Measurements from ENCODE around the gene C6orf141. TPM values are rescaled to one million over a fixed set of nuclear protein-coding genes. Genes with fewer than 3 reads are reported as not detected.

C6orf141 gene
- polyA plus RNA-seq, 3 donors: not detected

GRCh38 chr6:49527320-49527719, 23.1 kb upstream of the C6orf141 start:
- no peaks in the 10 kb centered on the region for H3K36me3 ChIP-seq (replicated peaks in 1 of 2; ENCODE audit: control insufficient read depth in 1 of 2, insufficient read depth in 2 of 2, low read length in 2 of 2)
- Mint-ChIP-seq H3K27me3 (ENCODE audit: low read depth in 3 of 3) (peaks cover 1 to 2% (median 2%) of the 10 kb centered on the region in 3 donors), H3K4me1 (peaks cover 2% of the 10 kb centered on the region), H3K9me3 (no peaks in the 10 kb centered on the region), H3K4me3 (no peak overlapping the region), H3K36me3 (no peaks in the 10 kb centered on the region), H3K27ac (no peak overlapping the region)
- no peaks in the 10 kb centered on the region for H3K79me2 ChIP-seq (ENCODE audit: insufficient read depth, low read length)
- no peaks in the 10 kb centered on the region for H3K9me3 ChIP-seq (replicated peaks in 1 of 2; ENCODE audit: control insufficient read depth in 1 of 2, insufficient read depth in 1 of 2, low read length in 2 of 2)
- no peak overlapping the region for H2AFZ ChIP-seq (ENCODE audit: insufficient read depth, low read depth, low read length, poor library complexity, severe bottlenecking)
- no peaks in the 10 kb centered on the region for H3K27me3 ChIP-seq (ENCODE audit: control insufficient read depth in 2 of 2, insufficient read depth in 2 of 2, low read length in 2 of 2)
- no peak overlapping the region for H3K4me2 ChIP-seq (replicated peaks; ENCODE audit: extremely low read depth, low read length, poor library complexity, severe bottlenecking)
- no peaks in the 10 kb centered on the region for H4K20me1 ChIP-seq (ENCODE audit: insufficient read depth, low read length)
- TF ChIP-seq CTCF (IDR thresholded peaks at IDR 0.05): no peak
- intact Hi-C loops (cut with micrococcal nuclease): no loop called here
- H3K27ac ChIP-seq (ENCODE audit: low read depth in 1 of 2, low read length in 2 of 2): no peak overlapping the region
- no peaks in the 10 kb centered on the region for H3K4me1 ChIP-seq (ENCODE audit: control insufficient read depth in 1 of 2, insufficient read depth in 2 of 2, low read length in 2 of 2)
- no peak for DNase-seq
- H3K4me3 ChIP-seq (replicated peaks in 1 of 3; ENCODE audit: low read depth in 2 of 3, low read length in 3 of 3): no peak overlapping the region
- H3K9ac ChIP-seq (ENCODE audit: insufficient read depth, low read length, poor library complexity, severe bottlenecking): no peak overlapping the region
- WGBS (ENCODE audit: insufficient coverage): no CpG with 5 or more reads among the region's 1 CpG

- H3K9me3 ChIP-seq (replicated peaks in 1 of 2; ENCODE audit: control insufficient read depth in 1 of 2, insufficient read depth in 1 of 2, low read length in 2 of 2): no peaks in the 10 kb centered on the region
- Mint-ChIP-seq H3K9me3 (no peaks in the 10 kb centered on the region), H3K27ac (no peak overlapping the region)
Observed at GRCh38 chr6:49528571-49528970, 21.9 kb upstream of the C6orf141 start.

More at GRCh38 chr6:49528571-49528970, 21.9 kb upstream of the C6orf141 start:
- Histone ChIP-seq H2AFZ (ENCODE audit: insufficient read depth, low read depth, low read length, poor library complexity, severe bottlenecking) (no peak overlapping the region), H3K4me3 (replicated peaks in 1 of 3; ENCODE audit: low read depth in 2 of 3, low read length in 3 of 3) (no peak overlapping the region), H3K9ac (ENCODE audit: insufficient read depth, low read length, poor library complexity, severe bottlenecking) (no peak overlapping the region), H3K4me2 (replicated peaks; ENCODE audit: extremely low read depth, low read length, poor library complexity, severe bottlenecking) (no peak overlapping the region), H3K36me3 (replicated peaks in 1 of 2; ENCODE audit: control insufficient read depth in 1 of 2, insufficient read depth in 2 of 2, low read length in 2 of 2) (no peaks in the 10 kb centered on the region), H3K79me2 (ENCODE audit: insufficient read depth, low read length) (no peaks in the 10 kb centered on the region), H4K20me1 (ENCODE audit: insufficient read depth, low read length) (no peaks in the 10 kb centered on the region), H3K27me3 (ENCODE audit: control insufficient read depth in 2 of 2, insufficient read depth in 2 of 2, low read length in 2 of 2) (no peaks in the 10 kb centered on the region), H3K27ac (ENCODE audit: low read depth in 1 of 2, low read length in 2 of 2) (no peak overlapping the region), H3K4me1 (ENCODE audit: control insufficient read depth in 1 of 2, insufficient read depth in 2 of 2, low read length in 2 of 2) (no peaks in the 10 kb centered on the region)
- Mint-ChIP-seq H3K36me3 (no peaks in the 10 kb centered on the region), H3K4me1 (peaks cover 2% of the 10 kb centered on the region), H3K27me3 (ENCODE audit: low read depth in 3 of 3) (peaks cover 1 to 4% (median 2%) of the 10 kb centered on the region in 3 donors), H3K4me3 (no peak overlapping the region)
- no peak for TF ChIP-seq CTCF (IDR thresholded peaks at IDR 0.05)
- intact Hi-C loops (cut with micrococcal nuclease): no loop called here
- WGBS (ENCODE audit: insufficient coverage): no CpG with 5 or more reads among the region's 3 CpGs
- no peak for DNase-seq
